NCI-H69 (cell line): ENCODE measurements around the gene CFAP92.

Experiments
- DNase-seq: peaks from one replicate; lab custom pipeline; 2025; lab: John Stamatoyannopoulos, UW

Gene CFAP92

DNA sequence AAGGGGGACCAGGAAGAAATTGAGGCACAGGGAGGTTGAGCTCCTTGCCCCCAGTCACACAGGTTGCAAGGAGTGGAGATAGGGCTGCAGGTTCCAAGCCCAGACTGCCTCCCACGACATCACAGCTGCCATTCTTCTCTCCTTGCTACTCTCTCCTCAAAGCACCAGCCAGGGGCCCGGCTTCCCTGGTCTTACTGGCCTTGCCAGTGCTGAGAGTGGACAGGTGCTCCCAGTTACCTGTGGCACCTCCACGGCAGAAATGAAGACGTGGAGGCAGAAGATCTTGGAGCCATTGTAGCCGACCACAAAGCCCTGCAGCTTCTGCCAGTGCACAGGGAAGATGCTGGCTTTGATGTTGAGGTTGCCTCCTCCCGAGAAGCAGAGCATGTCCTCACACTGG lies 132.4 kb downstream of the CFAP92 start:
- no peak for DNase-seq
